GM21717 (cell line): Measurements from ENCODE around the gene TPBGL.
"Not testable (repeated sequence)": the region's sequence is repeated elsewhere in the genome, so short reads cannot be mapped to it uniquely, and the experiment has no call there.

Experiments
- ATAC-seq: cut with Tn5 transposase; IDR thresholded peaks from one replicate; pipeline ENCODE4 v1.9.1; 2021; ENCODE audit warnings: mild to moderate bottlenecking, moderate library complexity; ENCODE audit not compliant: unreplicated experiment

The TPBGL gene

DNA sequence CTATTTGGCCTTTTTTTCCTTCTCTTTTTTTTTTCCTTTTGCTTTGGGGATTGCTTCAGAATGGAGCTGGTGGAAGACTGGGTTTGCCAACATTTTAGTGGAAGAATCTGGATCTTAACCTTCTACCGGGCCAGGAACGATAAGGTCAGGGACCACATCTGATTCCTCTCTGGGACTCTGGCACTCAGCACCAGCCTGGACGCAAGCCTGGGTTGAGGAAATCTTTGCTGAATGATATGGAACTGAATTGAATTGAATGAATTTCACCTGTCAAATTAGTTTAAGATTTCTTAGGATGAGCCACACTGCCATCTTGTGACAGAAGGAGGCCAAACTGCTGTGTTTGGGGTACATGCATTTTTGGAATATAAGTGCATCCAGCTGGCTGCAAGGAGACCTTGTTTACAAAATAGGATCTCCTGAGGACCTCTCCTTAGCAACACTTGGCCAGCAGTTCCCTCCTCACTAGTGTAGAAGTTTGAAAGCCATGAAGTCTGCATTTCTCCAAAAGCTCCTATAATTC, 30.4 kb downstream of the TPBGL start:
- no peak for ATAC-seq

DNA sequence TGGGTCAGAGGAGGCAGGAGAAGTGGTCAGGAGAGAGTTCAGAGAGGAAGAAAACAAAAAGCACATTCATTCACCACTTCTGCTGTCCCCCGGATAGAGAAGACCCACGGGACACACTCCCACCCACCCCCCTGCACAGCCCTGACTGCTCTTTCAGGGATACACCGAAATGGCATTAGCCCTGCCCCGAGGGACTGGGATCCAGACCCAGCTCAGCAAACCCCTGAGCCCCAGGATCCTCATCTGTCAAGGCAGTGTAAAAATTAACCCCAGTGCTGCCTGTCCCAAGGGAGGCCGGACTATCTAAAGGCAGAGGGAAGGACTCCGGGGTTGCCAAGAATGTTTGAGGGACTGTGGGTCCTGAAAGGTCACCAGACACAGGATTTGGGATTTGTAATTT, 31.2 kb downstream of the TPBGL start:
- no peak for ATAC-seq

DNA sequence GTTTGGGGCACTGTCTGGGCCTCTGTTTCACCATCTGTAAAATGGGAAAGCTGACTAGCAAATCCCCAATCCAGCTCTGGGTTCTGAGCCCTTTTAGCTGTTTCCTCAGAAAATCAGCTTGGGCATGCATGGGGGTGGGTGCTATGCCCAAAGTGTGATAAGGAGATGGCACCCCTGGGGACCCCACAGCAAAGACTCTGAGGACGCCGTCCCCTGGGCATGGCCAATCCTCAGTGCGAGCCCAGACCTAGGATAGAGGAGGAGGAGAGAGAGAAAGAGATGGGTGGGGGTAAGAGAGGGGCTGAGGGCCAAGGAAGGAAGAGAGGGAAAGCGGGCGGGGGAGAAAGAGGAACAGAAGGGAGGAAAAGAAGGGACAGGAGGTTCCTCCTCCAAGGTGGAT, 31.8 kb downstream of the TPBGL start:
- ATAC-seq: no peak

DNA sequence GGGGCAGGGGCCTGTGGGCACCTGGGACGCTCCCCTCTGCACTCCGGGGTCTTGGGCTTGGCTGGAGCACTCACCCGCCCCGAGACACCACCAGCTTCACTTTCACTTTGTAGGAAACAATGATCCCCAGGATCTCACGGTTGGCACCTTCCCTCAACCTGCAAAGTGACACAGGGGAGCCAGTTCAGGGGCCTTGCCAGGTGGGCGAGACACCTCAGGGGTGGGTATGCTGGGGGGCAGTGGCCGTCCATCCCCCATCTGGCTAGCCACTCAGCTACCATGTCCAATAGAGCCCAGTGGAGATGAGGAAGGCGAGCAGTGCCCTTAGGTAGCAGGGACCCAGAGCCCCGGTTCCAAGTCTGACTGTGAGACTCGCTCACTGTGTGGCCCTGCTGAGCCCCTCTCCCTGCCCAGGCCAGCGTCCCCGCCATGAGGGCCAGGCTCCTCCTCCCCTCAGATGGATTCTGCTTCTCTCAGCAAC, 32.3 kb downstream of the TPBGL start:
- ATAC-seq: no peak

- no peak for ATAC-seq
Measured at GRCh38 chr11:75273411-75274391, 33.1 kb downstream of the TPBGL start.

DNA sequence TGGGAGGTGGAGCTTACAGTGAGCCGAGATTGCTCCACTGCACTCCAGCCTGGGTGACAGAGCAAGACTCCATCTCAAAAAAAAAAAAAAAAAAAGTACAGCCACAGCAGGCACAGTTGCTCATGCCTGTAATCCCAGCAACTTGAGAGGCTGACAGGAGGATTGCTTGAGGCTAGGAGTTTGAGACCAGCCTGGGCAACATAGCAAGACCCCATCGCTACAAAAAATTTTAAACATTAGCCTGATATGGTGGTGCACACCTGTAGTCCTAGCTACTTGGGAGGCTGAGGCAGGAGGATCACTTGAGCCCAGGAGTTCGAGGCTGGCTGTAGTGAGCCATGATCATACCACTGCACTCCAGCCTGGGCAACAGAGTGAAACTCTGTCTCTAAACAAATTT, 34.1 kb downstream of the TPBGL start:
- ATAC-seq: not testable (repeated sequence)

GRCh38 chr11:75275581-75275980, 35.0 kb downstream of the TPBGL start:
- no peak for ATAC-seq

DNA sequence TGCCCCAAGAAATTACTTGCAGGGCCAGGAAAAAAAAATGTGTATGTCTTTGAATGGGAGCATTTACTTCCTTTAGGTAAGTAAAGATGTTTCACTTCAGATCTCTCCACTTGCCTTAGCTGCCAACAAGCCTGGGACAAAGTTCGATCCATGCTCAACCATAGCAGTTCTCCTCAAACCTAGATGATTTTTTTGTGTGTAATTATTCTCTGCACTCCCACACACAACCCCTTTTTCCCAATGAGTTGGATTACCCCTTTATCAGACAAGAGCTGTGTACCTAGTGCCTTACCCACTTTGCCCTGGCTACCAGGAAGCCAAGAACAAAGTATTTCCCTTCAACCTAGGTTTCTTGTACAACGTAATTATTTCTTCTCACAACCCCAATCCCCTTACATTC, 35.6 kb downstream of the TPBGL start:
- ATAC-seq: no peak

DNA sequence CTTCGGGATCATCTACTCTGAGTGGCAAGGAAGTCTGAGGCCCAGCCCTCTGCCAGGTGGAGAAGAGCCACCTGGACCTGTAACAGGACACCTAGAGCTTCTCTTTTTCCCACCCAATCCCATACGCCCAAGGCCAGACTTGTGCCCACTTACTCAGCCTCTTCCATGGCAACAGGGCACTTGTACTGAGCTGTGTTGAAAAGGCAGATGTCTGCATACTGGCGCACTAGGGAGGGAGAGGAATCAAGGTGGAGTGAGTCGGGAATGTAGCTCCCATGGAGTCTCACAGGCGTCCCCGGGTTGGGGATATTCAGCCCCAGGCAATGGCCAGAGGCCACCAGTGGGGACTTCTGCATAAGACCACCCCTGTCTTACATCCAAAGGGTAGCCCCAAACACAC, 36.1 kb downstream of the TPBGL start:
- no peak for ATAC-seq

GRCh38 chr11:75277211-75277805, 36.7 kb downstream of the TPBGL start:
- ATAC-seq: no peak

DNA sequence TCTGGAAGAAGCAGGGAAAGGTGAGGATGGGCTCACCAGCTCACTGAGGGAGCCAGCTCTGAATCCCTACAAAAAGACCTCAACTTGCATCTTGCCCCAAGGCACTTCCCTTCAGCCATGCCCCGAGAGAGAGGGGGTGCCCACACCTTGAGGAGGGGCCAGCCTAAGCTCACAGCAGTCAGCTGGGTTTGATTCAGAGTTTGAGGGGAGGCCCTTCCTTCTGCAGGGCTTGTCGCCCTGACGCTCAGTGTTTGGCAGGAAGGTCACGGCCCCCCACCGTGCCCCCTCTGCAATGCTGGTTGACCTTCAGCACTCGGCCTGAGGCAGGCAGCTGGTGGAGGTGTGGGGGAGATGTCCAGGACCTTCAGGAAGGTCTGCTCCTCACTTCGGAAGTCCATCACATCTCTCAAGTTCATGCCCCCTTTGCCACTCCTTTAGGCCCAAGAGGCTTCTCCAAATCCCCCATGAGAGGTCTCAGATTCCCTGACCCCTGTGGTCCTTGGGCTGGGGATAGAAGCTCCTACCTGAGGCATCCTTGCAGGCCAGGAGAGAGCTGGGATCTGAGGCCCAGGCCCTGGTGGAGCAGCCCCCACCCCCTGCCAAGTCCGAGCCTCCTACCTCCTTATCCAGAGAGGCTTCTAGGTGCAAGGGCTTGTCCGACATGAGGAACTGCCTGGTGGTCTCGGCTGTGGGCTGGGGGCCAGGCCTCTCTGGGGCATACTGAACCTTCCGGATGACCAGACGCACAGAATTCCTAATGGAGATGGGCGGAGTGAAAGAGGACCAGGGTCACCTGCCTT, 37.6 kb downstream of the TPBGL start:
- ATAC-seq: no peak

DNA sequence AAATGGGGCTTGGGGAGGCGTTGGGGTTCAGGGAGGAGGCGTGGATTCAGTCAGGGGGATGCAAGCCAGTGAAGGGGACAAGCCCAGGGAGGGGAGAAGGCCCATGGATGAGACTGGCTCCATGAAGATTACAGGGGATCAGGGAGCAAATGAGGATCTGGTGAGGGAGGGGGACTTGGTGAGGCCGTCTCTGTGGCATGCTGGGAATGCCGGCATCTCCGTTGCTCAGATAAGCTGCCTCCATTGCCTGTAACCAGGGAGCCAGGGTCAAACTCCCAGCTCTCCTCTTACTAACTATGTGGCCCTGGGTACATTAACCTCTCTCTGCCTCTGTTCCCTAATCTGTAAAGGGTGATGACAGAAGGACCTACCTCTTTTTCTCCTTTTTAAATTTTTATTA, 38.7 kb downstream of the TPBGL start:
- ATAC-seq: no peak

DNA sequence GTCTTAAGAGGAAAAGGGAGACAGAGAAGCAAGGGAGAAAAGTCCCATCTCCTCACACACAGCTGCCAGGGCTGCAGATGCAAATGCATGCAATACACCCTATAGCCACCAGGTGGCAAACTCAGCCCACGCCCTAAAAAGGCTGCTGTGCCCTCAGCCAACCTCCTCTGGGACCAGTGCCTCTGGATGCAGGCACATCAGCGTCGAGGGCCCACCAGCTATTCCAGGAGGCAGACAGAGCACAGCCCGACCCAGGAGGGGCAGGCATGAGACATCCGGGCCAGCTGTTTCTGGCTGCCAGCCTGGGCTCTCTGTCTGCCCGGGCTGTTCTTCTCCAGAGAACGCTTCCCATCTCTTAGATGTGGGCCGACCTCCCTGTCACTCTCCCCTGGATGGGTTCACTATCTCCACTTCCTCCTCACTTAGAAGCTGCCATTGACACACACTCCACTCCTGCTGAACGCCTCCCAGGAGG, 39.7 kb downstream of the TPBGL start:
- ATAC-seq: no peak

DNA sequence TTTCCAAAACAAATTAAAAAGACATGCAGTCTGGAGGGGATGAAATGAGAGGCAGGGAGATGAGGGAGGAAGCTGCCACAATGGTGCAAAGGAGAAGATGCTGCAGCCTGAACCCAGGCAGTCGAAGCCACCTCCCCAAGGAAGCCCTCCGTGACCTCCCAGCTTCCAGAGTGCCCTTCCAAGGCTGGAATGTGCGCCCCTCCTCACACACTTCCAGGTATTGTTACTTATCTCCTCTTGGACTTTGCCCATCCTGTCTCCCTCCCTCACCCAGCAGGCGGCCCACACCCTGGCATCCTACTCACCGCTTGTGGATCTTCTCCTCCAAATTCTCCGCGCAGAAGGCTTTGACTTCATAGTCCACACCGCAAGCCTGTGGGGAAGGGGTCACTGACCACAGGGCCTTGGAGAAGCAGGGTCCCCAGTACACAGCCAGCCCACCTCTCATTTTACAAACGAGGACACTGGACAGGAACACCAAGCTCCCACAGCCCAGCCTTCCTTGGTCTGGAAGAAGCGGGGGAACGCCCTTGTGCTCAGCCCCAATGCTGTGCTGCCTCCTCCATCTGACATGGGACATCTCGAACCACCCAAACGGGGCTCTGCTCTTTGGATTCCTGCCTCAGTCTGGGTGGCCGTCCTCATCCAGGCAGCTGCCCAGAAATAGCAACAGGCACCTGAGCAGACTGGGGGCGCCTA, 40.3 kb downstream of the TPBGL start:
- no peak for ATAC-seq

GRCh38 chr11:75281469-75282095, 41.0 kb downstream of the TPBGL start:
- ATAC-seq: no peak

GRCh38 chr11:75283391-75283931, 42.9 kb downstream of the TPBGL start:
- ATAC-seq: no peak

GRCh38 chr11:75285776-75286360, 45.3 kb downstream of the TPBGL start:
- ATAC-seq: no peak

- no peak for ATAC-seq
Measured at GRCh38 chr11:75286826-75287465, 46.4 kb downstream of the TPBGL start.

- ATAC-seq: no peak
Measured at GRCh38 chr11:75287579-75287978, 47.0 kb downstream of the TPBGL start.
